Fibroblast of skin of right biceps (primary cell): ENCODE results near the gene CCDC137.

ENCODE experiments used
- DNase-seq: peaks from one replicate; pipeline ENCODE4 v3.0.0-alpha.2; 2013

Gene CCDC137

GRCh38 chr17:81651692-81652091, 14.8 kb upstream of the CCDC137 start:
- DNase-seq: peak; percentile 81

GRCh38 chr17:81652906-81653771, 13.4 kb upstream of the CCDC137 start:
- no peak for DNase-seq

GRCh38 chr17:81655378-81656117, 11.0 kb upstream of the CCDC137 start:
- DNase-seq: no peak

GRCh38 chr17:81656118-81656743, 10.3 kb upstream of the CCDC137 start, which contains the start of gene PDE6G:
Gene PDE6G, minus strand, starts transcription at chr17:81656542. Its CDS starts 3,237 bp downstream, at chr17:81653305.
- no peak for DNase-seq

- DNase-seq: no peak
Observed at GRCh38 chr17:81656835-81657234, 9.7 kb upstream of the CCDC137 start.

GRCh38 chr17:81659038-81659437, 7.5 kb upstream of the CCDC137 start:
- no peak for DNase-seq

- no peak for DNase-seq
Observed at GRCh38 chr17:81660441-81660840, 6.1 kb upstream of the CCDC137 start.

- no peak for DNase-seq
Observed at GRCh38 chr17:81662002-81662401, 4.5 kb upstream of the CCDC137 start.

GRCh38 chr17:81664051-81664470, 2.5 kb upstream of the CCDC137 start:
- no peak for DNase-seq

- DNase-seq: peak; percentile 36
Observed at GRCh38 chr17:81665205-81666091, 1.1 kb upstream of the CCDC137 start.

- no peak for DNase-seq
Observed at GRCh38 chr17:81666092-81666341, 520 bp upstream of the CCDC137 start.

GRCh38 chr17:81667754-81668153, 1.2 kb downstream of the CCDC137 start:
- no peak for DNase-seq

GRCh38 chr17:81672504-81672903, 6.0 kb downstream of the CCDC137 start:
- no peak for DNase-seq

- DNase-seq: no peak
Observed at GRCh38 chr17:81672954-81673353, 6.4 kb downstream of the CCDC137 start.

GRCh38 chr17:81673561-81674258, 7.2 kb downstream of the CCDC137 start:
- DNase-seq: no peak

GRCh38 chr17:81675515-81676221, 9.1 kb downstream of the CCDC137 start:
- DNase-seq: peak; percentile 28

- DNase-seq: no peak
Observed at GRCh38 chr17:81676906-81677305, 10.4 kb downstream of the CCDC137 start.

GRCh38 chr17:81680150-81680549, 13.6 kb downstream of the CCDC137 start:
- no peak for DNase-seq

GRCh38 chr17:81681672-81682071, 15.1 kb downstream of the CCDC137 start:
- DNase-seq: no peak

- DNase-seq: no peak
Observed at GRCh38 chr17:81682565-81683207, 16.1 kb downstream of the CCDC137 start.

GRCh38 chr17:81683208-81683583, 16.7 kb downstream of the CCDC137 start:
- no peak for DNase-seq
